H7 (cell line): Measurements from ENCODE around the gene DENND1A. TPM values are rescaled to one million over a fixed set of nuclear protein-coding genes. Genes with fewer than 3 reads are reported as not detected.

Experiments used
- DNase-seq: peaks from one replicate; pipeline ENCODE4 v3.0.0; 2012
- H3K27me3 ChIP-seq: 2 replicates; pipeline ENCODE4 v1.6.0; 2011; ENCODE audit warnings: mild to moderate bottlenecking, low read length; ENCODE audit not compliant: control insufficient read depth, insufficient read depth
- H3K36me3 ChIP-seq: replicated peaks from 2 replicates; pipeline ENCODE4 v1.5.1; 2011; ENCODE audit warnings: low read length; ENCODE audit not compliant: control insufficient read depth, insufficient read depth
- H3K4me3 ChIP-seq: 2 replicates; pipeline ENCODE4 v1.5.1; 2011; ENCODE audit warnings: low read depth, mild to moderate bottlenecking, control low read depth, low read length, moderate library complexity; ENCODE audit not compliant: insufficient read depth
- total RNA-seq: library from RNA; depleted of rRNA; stranded (reverse); fragments of >200 nt; shearing (Covaris generic); gene quantifications from 2 replicates; pipeline ENCODE4 v1.2.3, GENCODE V29; 2014

Gene DENND1A
- total RNA-seq, 1 experiment from 2014 or later, result 10.9 TPM

GRCh38 chr9:123814496-123814895 lies 115.4 kb downstream of the DENND1A start:
- DNase-seq, result no peak

DNA sequence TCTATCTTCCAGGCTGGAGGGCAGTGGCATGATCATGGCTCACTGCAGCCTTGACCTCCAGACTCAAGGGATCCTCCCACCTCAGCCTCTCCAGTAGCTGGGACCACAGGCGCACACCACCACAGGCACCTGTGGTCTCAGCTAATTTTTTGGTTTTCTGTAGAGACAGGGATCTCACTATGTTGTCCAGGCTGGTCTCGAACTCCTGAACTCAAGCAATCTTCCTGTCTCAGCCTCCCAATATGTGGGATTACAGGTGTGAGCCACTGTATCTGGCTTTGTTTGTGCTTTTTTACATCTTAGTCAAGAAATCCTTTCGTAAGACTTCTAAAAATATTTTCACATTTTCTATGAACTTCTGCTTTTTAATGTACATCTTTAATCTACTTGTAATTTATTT lies 116.9 kb downstream of the DENND1A start:
- no peak for DNase-seq
- Histone ChIP-seq H3K4me3 (no peak overlapping the region), H3K36me3 (no peaks in the 10 kb centered on the region), H3K27me3 (no peaks in the 10 kb centered on the region)

More at GRCh38 chr9:123814496-123814895, 115.4 kb downstream of the DENND1A start:
- Histone ChIP-seq H3K4me3 (no peak overlapping the region), H3K36me3 (no peaks in the 10 kb centered on the region), H3K27me3 (no peaks in the 10 kb centered on the region)

- no peaks in the 10 kb centered on the region for H3K27me3 ChIP-seq
- no peaks in the 10 kb centered on the region for H3K36me3 ChIP-seq
- DNase-seq, result no peak
- no peak overlapping the region for H3K4me3 ChIP-seq
Measured at GRCh38 chr9:123807251-123807650, 122.7 kb downstream of the DENND1A start.

DNA sequence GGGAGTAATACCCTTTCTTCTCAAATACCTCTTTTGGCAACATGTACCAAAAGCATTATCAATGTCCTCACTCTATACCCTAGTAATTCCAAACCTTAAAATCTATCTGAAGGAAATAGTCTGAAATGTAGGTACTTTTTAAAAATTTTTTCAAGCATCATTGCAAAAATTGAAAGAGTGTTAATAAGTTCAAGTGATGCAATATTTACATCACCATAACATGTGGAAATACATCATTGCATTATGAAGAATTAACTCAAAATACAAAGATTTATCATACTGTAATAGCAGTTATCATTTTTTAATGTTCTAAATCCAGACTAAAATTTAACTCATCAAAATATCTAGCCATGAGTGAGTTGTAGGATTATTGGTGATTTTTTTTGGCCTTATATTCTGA lies 123.1 kb downstream of the DENND1A start:
- no peaks in the 10 kb centered on the region for H3K27me3 ChIP-seq
- no peak overlapping the region for H3K4me3 ChIP-seq
- DNase-seq, result no peak
- no peaks in the 10 kb centered on the region for H3K36me3 ChIP-seq

DNA sequence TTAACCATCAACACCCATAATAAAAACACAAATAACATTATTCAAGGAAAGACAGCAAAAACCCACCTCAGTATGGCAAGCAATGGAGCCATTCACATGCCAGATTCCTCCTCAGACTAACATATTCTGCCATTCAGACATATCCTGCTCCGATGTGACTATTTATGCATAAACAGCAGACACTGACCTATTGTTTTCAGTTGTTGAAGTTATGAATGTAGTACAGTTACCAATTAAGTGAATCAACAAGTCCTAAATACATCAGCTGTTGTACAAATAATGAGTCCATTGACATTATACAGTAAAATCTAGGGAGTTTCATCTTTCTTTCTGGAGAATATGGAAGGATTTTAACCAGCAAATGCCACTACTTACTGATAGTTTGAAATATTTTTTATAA lies 131.7 kb downstream of the DENND1A start:
- Histone ChIP-seq H3K4me3 (no peak overlapping the region), H3K36me3 (no peaks in the 10 kb centered on the region), H3K27me3 (no peaks in the 10 kb centered on the region)
- DNase-seq, result no peak

- DNase-seq, result no peak
- Histone ChIP-seq H3K27me3 (no peaks in the 10 kb centered on the region), H3K4me3 (no peak overlapping the region), H3K36me3 (no peaks in the 10 kb centered on the region)
Measured at GRCh38 chr9:123796618-123797484, 133.1 kb downstream of the DENND1A start.

- DNase-seq, result no peak
- H3K27me3 ChIP-seq, result no peaks in the 10 kb centered on the region
- H3K4me3 ChIP-seq, result no peak overlapping the region
- no peaks in the 10 kb centered on the region for H3K36me3 ChIP-seq
Measured at GRCh38 chr9:123796094-123796493, 133.8 kb downstream of the DENND1A start.

GRCh38 chr9:123795336-123795735 lies 134.6 kb downstream of the DENND1A start:
- Histone ChIP-seq H3K36me3 (no peaks in the 10 kb centered on the region), H3K27me3 (no peaks in the 10 kb centered on the region), H3K4me3 (no peak overlapping the region)
- no peak for DNase-seq

GRCh38 chr9:123792501-123792900 lies 137.4 kb downstream of the DENND1A start:
- Histone ChIP-seq H3K4me3 (no peak overlapping the region), H3K27me3 (no peaks in the 10 kb centered on the region), H3K36me3 (no peaks in the 10 kb centered on the region)
- DNase-seq, result no peak

- DNase-seq, result no peak
- no peaks in the 10 kb centered on the region for H3K27me3 ChIP-seq
Measured at GRCh38 chr9:123789554-123790292, 140.2 kb downstream of the DENND1A start.

DNA sequence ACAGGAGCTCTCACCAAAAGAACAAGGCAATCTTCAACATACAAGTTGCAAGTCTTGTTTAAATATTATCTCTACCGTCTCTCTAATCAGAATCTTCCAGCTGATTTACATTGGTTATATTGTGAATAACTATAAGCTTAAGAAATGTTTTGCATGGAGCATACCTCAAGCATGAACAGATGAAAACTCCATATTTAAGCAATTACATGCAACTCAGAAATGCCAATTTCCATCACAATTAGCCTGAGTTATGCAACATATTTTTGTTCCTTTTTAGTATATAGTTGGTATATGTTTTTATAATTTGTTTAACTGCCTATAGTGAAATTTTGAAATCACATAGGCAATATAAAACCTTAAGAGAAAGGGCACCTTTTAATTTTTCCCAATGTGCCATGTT lies 142.5 kb downstream of the DENND1A start:
- Histone ChIP-seq H3K4me3 (no peak overlapping the region), H3K27me3 (no peaks in the 10 kb centered on the region), H3K36me3 (no peaks in the 10 kb centered on the region)
- DNase-seq, result no peak

More at GRCh38 chr9:123789554-123790292, 140.2 kb downstream of the DENND1A start:
- Histone ChIP-seq H3K36me3 (no peaks in the 10 kb centered on the region), H3K4me3 (no peak overlapping the region)

- Histone ChIP-seq H3K36me3 (no peaks in the 10 kb centered on the region), H3K27me3 (no peaks in the 10 kb centered on the region), H3K4me3 (no peak overlapping the region)
- DNase-seq, result no peak
Measured at GRCh38 chr9:123784518-123784917, 145.4 kb downstream of the DENND1A start.

- Histone ChIP-seq H3K4me3 (no peak overlapping the region), H3K36me3 (no peaks in the 10 kb centered on the region), H3K27me3 (no peaks in the 10 kb centered on the region)
- no peak for DNase-seq
Measured at GRCh38 chr9:123778232-123778902, 151.6 kb downstream of the DENND1A start.

DNA sequence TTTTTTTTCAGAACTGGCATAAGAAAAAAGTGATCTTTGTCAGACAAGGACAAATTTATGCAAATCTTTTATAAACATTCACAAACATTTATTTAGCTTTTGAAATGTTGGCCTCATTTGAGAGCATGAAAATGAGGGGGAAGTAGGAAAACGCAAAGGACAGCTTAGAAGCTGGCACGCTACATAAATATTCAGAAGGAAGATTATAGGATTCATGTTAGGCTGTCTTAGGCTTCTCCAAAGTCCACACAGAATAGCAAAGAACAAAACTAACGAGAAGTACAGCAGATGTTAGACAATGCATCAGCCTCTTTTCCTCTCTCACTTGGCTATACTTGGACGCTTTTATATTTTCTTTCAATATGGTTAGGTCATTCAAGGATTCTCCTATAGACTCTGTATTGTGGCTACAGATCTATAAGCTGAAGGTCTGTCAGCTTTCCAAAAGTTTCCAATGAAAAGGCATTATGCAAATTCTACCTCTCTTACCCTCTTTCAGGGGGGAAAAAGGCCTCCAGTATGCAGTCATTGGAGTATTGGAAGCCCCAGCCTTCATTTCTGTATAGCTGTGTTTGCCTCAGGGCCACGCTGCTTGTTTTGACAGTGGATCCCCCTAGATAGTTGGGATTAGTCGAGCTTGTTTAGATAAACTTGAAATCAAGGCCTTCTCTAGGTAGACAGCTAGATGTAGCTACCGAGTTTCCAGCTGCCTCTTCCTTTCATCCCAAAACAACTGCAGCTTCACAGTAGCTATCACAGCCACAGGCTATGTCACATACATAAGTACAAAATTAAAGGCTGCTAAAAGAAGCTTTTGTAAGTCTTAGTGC lies 153.0 kb downstream of the DENND1A start:
- Histone ChIP-seq H3K27me3 (no peaks in the 10 kb centered on the region), H3K36me3 (no peaks in the 10 kb centered on the region), H3K4me3 (no peak overlapping the region)
- no peak for DNase-seq
